NT2/D1 (cell line): ENCODE results near the gene LGSN.

Experiments used
- DNase-seq: peaks from one replicate; pipeline ENCODE4 v3.0.0-alpha.2; 2011; ENCODE audit warnings: low read depth, low spot score
- H3K27me3 ChIP-seq: 2 replicates; pipeline ENCODE4 v1.6.0; 2011; ENCODE audit warnings: mild to moderate bottlenecking; ENCODE audit not compliant: insufficient read length, insufficient read depth
- H3K36me3 ChIP-seq: 2 replicates; pipeline ENCODE4 v1.6.1; 2011; ENCODE audit warnings: mild to moderate bottlenecking, low read length, mixed read lengths; ENCODE audit not compliant: insufficient read depth, insufficient read length
- H3K4me1 ChIP-seq: 2 replicates; pipeline ENCODE4 v1.5.1; 2011; ENCODE audit not compliant: insufficient read depth, insufficient read length
- H3K4me3 ChIP-seq: 2 replicates; pipeline ENCODE4 v1.5.1; 2011; ENCODE audit warnings: low read depth; ENCODE audit not compliant: insufficient read length
- H3K9ac ChIP-seq: 2 replicates; pipeline ENCODE4 v1.6.0; 2011; ENCODE audit warnings: low read depth; ENCODE audit not compliant: insufficient read length
- H3K9me3 ChIP-seq: 2 replicates; pipeline ENCODE4 v1.5.1; 2011; ENCODE audit warnings: mild to moderate bottlenecking, low read length; ENCODE audit not compliant: insufficient read depth
- SUZ12 ChIP-seq: IDR thresholded peaks from 2 replicates; pipeline ENCODE4 v1.6.1; 2011; ENCODE audit not compliant: insufficient read length, insufficient read depth; ENCODE audit errors: extremely low read depth
- YY1 ChIP-seq: IDR thresholded peaks from 2 replicates; pipeline ENCODE4 v1.6.1; 2011; ENCODE audit not compliant: insufficient read length, insufficient read depth
- ZNF274 ChIP-seq: IDR thresholded peaks from 2 replicates; pipeline ENCODE4 v1.6.1; 2011; ENCODE audit warnings: mild to moderate bottlenecking, low read depth, low read length

Gene LGSN

GRCh38 chr6:63322981-63323380 lies 3.2 kb upstream of the LGSN start:
- no peak overlapping the region for H3K4me3 ChIP-seq
- H3K9ac ChIP-seq = no peak overlapping the region
- no peaks in the 10 kb centered on the region for H3K27me3 ChIP-seq
- no peaks in the 10 kb centered on the region for H3K4me1 ChIP-seq
- TF ChIP-seq SUZ12 (no peak), ZNF274 (no peak), YY1 (no peak)
- no peak for DNase-seq
- H3K9me3 ChIP-seq = no peaks in the 10 kb centered on the region; the same call in 1 of the 2 replicates
- H3K36me3 ChIP-seq = no peaks in the 10 kb centered on the region

GRCh38 chr6:63321821-63322220 lies 2.0 kb upstream of the LGSN start:
- Histone ChIP-seq H3K4me1 (no peaks in the 10 kb centered on the region), H3K36me3 (no peaks in the 10 kb centered on the region), H3K9ac (no peak overlapping the region), H3K27me3 (no peaks in the 10 kb centered on the region), H3K9me3 (no peaks in the 10 kb centered on the region; the same call in 1 of the 2 replicates), H3K4me3 (no peak overlapping the region)
- TF ChIP-seq YY1 = no peak
- TF ChIP-seq ZNF274 = no peak
- no peak for TF ChIP-seq SUZ12
- no peak for DNase-seq

- no peaks in the 10 kb centered on the region for H3K4me1 ChIP-seq
- no peak for DNase-seq
- no peaks in the 10 kb centered on the region for H3K36me3 ChIP-seq
- no peaks in the 10 kb centered on the region for H3K9me3 ChIP-seq
- TF ChIP-seq YY1 = no peak
- no peak for TF ChIP-seq ZNF274
- TF ChIP-seq SUZ12 = no peak
- no peak overlapping the region for H3K4me3 ChIP-seq
- no peaks in the 10 kb centered on the region for H3K27me3 ChIP-seq
- H3K9ac ChIP-seq = no peak overlapping the region
Observed at GRCh38 chr6:63317641-63318040, 2.1 kb downstream of the LGSN start.

DNA sequence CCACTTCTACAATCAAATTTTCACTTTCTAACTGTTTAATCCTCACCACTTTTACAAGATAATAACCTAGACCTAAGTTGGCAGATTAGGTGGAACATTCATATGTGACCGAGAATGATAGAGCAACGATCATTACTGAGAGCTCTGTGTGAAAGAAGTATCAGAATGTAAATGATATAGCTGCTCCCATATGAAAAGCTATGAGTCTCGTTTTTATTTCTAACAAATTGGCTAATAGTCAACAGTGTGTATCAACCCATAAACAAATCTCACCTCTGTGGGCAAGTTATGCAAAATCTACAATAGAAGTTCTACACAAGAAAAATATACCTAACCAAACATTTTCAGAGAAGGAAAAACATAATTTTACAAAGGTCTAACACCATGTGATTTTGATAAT lies 3.7 kb downstream of the LGSN start:
- H3K9me3 ChIP-seq = no peaks in the 10 kb centered on the region

GRCh38 chr6:63313111-63313510 lies 6.7 kb downstream of the LGSN start:
- Histone ChIP-seq H3K9me3 (no peaks in the 10 kb centered on the region), H3K27me3 (no peaks in the 10 kb centered on the region), H3K4me3 (no peak overlapping the region), H3K4me1 (no peaks in the 10 kb centered on the region), H3K36me3 (no peaks in the 10 kb centered on the region), H3K9ac (no peak overlapping the region)
- no peak for DNase-seq
- TF ChIP-seq ZNF274 (no peak), SUZ12 (no peak), YY1 (no peak)

More for the DNA sequence above, 3.7 kb downstream of the LGSN start:
- Histone ChIP-seq H3K9ac (no peak overlapping the region), H3K27me3 (no peaks in the 10 kb centered on the region), H3K4me3 (no peak overlapping the region), H3K36me3 (no peaks in the 10 kb centered on the region), H3K4me1 (no peaks in the 10 kb centered on the region)
- TF ChIP-seq ZNF274 (no peak), SUZ12 (no peak), YY1 (no peak)
- no peak for DNase-seq

DNA sequence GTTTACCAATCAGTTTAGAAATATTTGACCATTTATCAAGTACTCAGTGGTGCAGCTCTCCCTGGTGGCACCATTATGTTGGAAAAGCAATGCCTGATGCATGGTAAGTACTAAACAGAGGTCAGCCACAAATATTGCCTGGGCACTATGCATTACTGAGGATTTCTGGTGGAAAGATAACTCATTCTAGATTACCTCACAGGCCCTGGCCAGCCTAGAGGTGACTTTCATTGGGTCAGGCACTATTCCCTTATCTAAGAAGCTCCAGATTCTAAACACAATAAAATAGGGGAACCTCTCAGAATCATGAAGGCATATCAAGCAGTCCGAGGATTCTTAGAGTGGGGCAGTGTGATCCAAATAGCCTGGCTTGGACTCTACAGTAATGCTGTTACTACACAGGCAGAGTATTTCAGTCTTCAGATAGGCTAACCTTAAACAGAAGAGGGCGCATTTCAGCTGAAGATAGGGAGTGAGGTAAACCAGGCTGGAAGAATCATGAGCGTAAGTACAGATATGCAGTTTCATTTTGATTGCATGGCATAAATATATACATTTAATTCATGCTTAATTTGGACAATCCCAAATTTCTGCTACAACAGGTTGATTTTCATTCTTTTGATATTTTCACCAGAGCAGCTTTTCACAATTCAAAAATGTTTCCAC lies 12.1 kb downstream of the LGSN start:
- no peak for DNase-seq
- no peak overlapping the region for H3K9ac ChIP-seq
- H3K4me1 ChIP-seq = no peaks in the 10 kb centered on the region
- TF ChIP-seq ZNF274 (no peak), YY1 (no peak), SUZ12 (no peak)
- H3K9me3 ChIP-seq = no peaks in the 10 kb centered on the region
- H3K27me3 ChIP-seq = no peaks in the 10 kb centered on the region
- H3K36me3 ChIP-seq = no peaks in the 10 kb centered on the region
- no peak overlapping the region for H3K4me3 ChIP-seq

GRCh38 chr6:63306420-63306819 lies 13.4 kb downstream of the LGSN start:
- H3K27me3 ChIP-seq = no peaks in the 10 kb centered on the region
- no peaks in the 10 kb centered on the region for H3K4me1 ChIP-seq
- H3K4me3 ChIP-seq = no peak overlapping the region
- DNase-seq = no peak
- H3K36me3 ChIP-seq = no peaks in the 10 kb centered on the region
- TF ChIP-seq ZNF274 (no peak), SUZ12 (no peak), YY1 (no peak)
- H3K9ac ChIP-seq = no peak overlapping the region
- no peaks in the 10 kb centered on the region for H3K9me3 ChIP-seq
